GM19240 (cell line): ENCODE measurements around the gene ZDHHC19.

Experiments
- DNase-seq: peaks from one replicate; pipeline ENCODE4 v3.0.0; 2011; ENCODE audit warnings: low spot score; ENCODE audit not compliant: insufficient read length

ZDHHC19 gene

DNA sequence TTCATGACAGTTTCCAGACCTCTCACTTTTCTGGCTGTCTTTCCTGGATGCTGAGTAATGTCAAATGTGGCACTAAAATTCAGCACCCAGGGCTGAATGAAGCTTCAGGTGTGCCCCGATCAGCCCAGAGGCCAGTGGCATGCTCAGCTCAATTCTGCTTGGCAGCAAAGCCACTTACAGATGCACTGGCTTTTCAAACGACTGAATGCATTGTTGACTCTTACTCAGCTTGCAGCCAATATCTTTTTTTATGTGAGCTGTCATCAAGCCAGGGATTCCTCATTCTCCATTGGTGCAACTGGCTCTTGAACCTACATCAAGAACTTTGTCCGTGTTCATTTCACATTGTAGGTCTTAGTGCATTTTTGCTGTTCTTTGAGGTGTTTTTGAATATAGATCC is 60.7 kb downstream of the ZDHHC19 start:
- no peak for DNase-seq

- no peak for DNase-seq
These were observed 61.3 kb downstream of the ZDHHC19 start for GRCh38 chr3:196149831-196150301.

DNA sequence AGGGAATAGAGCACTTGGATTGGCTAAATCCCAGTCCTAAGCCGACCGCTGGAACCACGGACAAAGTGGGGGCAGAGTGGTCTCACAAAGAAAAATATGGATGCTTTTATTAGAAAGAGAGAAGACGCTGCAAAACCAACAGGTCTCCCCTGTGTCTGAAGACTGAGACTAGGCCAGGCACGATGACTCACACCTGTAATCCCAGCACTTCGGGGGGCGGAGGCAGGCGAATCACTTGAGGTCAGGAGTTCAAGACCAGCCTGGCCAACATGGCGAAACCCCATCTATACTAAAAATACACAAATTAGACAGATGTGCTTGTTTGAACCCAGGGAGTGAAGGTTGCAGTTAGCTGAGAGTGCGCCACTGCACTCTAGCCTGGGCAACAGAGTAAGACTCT is 61.8 kb downstream of the ZDHHC19 start:
- no peak for DNase-seq
